ENCODE measurements around the gene CHST3. TPM values are rescaled to one million over a fixed set of nuclear protein-coding genes. Genes with fewer than 3 reads are reported as not detected.

CHST3 gene
- total RNA-seq, 1 donor from 2014 or later: 0.83 TPM

DNA sequence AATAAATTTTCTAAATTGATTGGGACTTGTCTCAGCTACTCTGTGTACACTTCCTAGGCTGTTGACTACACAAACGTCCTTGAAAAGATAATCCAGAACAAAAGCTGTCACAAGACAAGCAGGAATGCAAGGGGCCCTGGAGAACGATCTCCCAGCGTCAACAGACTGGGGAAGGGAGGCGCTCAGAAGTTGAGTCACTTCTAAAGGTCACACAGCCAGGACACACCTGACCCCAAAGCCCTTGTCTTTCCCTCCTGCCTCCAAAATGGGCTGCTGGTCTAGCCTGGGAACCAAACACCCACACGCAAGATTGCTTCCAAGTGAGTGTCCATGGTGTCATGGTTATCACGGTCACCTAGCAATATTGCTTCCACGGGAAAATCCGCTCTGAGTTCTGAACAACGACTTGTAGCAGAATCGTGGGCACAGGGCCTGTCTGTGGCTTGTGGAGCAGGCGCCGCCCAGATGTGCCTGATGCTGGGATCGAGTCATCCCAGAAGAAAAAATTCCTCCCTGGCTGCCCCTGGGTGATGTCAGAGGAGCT lies 74.3 kb downstream of the CHST3 start:
- Mint-ChIP-seq H3K9me3 (ENCODE audit: unreplicated experiment) (no peaks in the 10 kb centered on the region), H3K27ac (ENCODE audit: unreplicated experiment) (no peak overlapping the region), H3K4me3 (ENCODE audit: unreplicated experiment) (no peak overlapping the region), H3K36me3 (ENCODE audit: unreplicated experiment) (no peaks in the 10 kb centered on the region), H3K4me1 (ENCODE audit: low read depth, unreplicated experiment) (peaks cover 2% of the 10 kb centered on the region), H3K27me3 (ENCODE audit: unreplicated experiment) (peaks cover 5% of the 10 kb centered on the region)
- TF ChIP-seq, protein P1, sequence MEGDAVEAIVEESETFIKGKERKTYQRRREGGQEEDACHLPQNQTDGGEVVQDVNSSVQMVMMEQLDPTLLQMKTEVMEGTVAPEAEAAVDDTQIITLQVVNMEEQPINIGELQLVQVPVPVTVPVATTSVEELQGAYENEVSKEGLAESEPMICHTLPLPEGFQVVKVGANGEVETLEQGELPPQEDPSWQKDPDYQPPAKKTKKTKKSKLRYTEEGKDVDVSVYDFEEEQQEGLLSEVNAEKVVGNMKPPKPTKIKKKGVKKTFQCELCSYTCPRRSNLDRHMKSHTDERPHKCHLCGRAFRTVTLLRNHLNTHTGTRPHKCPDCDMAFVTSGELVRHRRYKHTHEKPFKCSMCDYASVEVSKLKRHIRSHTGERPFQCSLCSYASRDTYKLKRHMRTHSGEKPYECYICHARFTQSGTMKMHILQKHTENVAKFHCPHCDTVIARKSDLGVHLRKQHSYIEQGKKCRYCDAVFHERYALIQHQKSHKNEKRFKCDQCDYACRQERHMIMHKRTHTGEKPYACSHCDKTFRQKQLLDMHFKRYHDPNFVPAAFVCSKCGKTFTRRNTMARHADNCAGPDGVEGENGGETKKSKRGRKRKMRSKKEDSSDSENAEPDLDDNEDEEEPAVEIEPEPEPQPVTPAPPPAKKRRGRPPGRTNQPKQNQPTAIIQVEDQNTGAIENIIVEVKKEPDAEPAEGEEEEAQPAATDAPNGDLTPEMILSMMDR (IDR thresholded peaks at IDR 0.05; ENCODE audit: partially characterized antibody, unreplicated experiment): no peak
- DNase-seq: no peak

DNA sequence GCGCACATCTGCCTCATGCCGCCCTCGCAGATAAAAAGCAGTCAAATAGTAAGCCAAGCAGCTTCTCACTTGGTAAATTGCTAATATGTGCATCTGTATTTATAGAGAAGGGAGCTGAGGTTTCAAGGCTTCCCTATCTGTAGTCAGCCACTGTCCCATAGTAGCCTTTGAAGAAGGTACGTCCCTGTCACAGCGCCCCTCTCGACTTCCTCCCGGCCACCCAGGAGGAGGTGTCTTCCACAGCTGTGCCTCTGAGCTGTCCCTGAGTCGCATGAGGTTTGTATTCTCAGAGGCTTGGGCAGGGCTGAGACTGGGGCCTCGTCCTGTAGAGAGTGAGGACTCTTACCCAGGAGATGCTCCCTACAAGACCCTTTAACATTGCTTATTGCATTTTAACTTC lies 75.2 kb downstream of the CHST3 start:
- TF ChIP-seq, protein P1 (IDR thresholded peaks at IDR 0.05; ENCODE audit: partially characterized antibody, unreplicated experiment): no peak
- H3K27me3 Mint-ChIP-seq (ENCODE audit: unreplicated experiment): peaks cover 5% of the 10 kb centered on the region
- no peaks in the 10 kb centered on the region for H3K36me3 Mint-ChIP-seq (ENCODE audit: unreplicated experiment)
- no peak for DNase-seq
- H3K4me3 Mint-ChIP-seq (ENCODE audit: unreplicated experiment): no peak overlapping the region
- H3K27ac Mint-ChIP-seq (ENCODE audit: unreplicated experiment): no peak overlapping the region
- peaks cover under 1% of the 10 kb centered on the region for H3K4me1 Mint-ChIP-seq (ENCODE audit: low read depth, unreplicated experiment)
- no peaks in the 10 kb centered on the region for H3K9me3 Mint-ChIP-seq (ENCODE audit: unreplicated experiment)

DNA sequence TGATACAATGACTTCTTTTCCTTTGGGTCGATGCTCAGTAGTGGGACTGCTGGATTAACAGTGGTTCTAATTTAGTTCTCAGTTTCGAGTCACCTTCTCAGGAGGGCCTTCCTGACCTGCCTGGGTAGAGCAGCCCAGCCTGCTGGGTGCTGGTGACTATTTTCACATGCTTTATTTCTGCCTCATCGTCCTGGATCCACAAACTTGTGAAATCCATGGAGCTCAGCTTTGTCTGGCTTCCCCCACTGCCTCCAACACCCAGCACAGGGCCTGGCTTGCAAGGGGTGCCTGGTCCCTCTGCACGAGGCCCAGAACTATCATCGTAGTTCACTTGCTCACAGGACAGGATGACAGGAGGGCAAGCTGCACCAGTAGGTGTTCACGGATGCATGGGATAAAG lies 77.3 kb downstream of the CHST3 start:
- TF ChIP-seq, protein P1 (IDR thresholded peaks at IDR 0.05; ENCODE audit: partially characterized antibody, unreplicated experiment): no peak
- Mint-ChIP-seq H3K36me3 (ENCODE audit: unreplicated experiment) (no peaks in the 10 kb centered on the region), H3K27ac (ENCODE audit: unreplicated experiment) (no peak overlapping the region), H3K4me3 (ENCODE audit: unreplicated experiment) (no peak overlapping the region), H3K9me3 (ENCODE audit: unreplicated experiment) (no peaks in the 10 kb centered on the region), H3K27me3 (ENCODE audit: unreplicated experiment) (peaks cover 4% of the 10 kb centered on the region), H3K4me1 (ENCODE audit: low read depth, unreplicated experiment) (no peaks in the 10 kb centered on the region)
- DNase-seq: no peak

DNA sequence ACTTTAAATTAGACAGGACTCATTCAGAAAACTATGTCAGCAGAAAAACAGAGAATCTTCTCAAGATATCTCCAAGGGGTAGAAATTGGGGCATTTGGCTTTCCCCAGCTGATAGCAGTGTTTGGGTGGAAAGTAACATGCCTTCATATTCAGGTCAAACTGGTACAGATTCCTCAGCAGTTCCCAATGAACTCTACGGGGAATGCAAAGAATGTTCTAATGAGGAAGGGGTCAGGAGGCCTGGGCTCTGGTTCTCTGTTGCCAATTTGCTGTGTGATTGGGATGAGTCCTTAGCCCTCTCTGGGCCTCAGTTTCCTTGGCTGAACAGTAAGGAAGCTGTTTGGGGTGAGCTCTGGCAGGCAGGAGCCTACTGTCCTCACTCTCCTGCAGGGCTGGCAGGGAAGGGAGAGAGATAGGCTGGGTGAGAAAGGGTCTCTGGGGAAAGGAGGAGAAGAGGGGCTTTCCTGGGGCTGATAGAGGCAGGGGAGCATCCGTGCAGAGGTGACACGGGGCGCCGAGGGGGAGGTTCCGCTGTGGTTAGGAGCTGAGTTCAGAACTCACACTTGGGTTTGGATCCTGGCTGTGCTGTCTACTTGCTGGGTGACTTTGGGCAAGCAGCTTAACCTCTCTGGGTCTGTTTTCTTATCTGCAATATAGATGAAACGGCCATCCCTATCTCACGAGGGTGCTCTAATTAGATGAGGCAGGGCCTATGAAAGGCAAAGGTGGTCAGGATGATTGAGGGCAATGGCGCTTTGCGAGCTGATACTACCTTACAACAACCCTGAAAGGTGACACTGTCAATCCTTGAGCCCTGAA lies 79.0 kb downstream of the CHST3 start:
- no peaks in the 10 kb centered on the region for H3K9me3 Mint-ChIP-seq (ENCODE audit: unreplicated experiment)
- peaks cover under 1% of the 10 kb centered on the region for H3K4me1 Mint-ChIP-seq (ENCODE audit: low read depth, unreplicated experiment)
- TF ChIP-seq, protein P1 (IDR thresholded peaks at IDR 0.05; ENCODE audit: partially characterized antibody, unreplicated experiment): no peak
- H3K27ac Mint-ChIP-seq (ENCODE audit: unreplicated experiment): no peak overlapping the region
- no peaks in the 10 kb centered on the region for H3K36me3 Mint-ChIP-seq (ENCODE audit: unreplicated experiment)
- peaks cover 3% of the 10 kb centered on the region for H3K27me3 Mint-ChIP-seq (ENCODE audit: unreplicated experiment)
- no peak overlapping the region for H3K4me3 Mint-ChIP-seq (ENCODE audit: unreplicated experiment)
- no peak for DNase-seq

DNA sequence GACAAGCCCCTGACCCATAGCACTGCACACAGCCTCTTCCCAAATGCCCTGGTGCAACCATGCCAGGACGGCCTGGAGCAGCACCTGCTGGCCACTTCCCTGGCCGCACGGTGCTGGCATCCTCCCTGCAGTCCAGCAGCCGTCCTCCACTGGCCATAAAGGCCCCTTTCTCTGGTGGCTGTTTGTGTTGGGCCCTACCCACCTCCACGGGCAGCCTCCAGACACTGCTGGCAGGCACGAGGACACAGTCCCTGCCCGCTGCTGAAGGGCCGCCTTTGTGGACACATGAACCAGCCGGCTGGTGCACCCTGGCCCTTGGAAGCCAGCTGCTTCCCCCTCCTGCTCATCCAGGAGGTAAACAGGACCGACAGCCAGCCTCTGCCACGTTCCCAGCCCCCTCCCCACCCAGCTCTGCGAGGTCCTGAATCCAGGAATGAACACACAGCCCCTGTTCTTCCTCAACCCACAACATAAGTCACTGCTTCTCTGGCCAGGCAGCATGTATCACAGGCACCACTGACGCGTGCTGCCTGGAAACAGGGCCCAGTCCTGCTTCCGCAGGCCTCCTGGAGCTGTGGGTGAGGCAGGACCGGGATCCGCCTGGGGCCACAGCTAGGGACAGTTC lies 80.3 kb downstream of the CHST3 start:
- Mint-ChIP-seq H3K4me3 (ENCODE audit: unreplicated experiment) (no peak overlapping the region), H3K4me1 (ENCODE audit: low read depth, unreplicated experiment) (peaks cover 4% of the 10 kb centered on the region), H3K27me3 (ENCODE audit: unreplicated experiment) (peaks cover 4% of the 10 kb centered on the region), H3K36me3 (ENCODE audit: unreplicated experiment) (no peaks in the 10 kb centered on the region), H3K9me3 (ENCODE audit: unreplicated experiment) (peaks cover 2% of the 10 kb centered on the region), H3K27ac (ENCODE audit: unreplicated experiment) (no peak overlapping the region)
- no peak for DNase-seq
- TF ChIP-seq, protein P1 (IDR thresholded peaks at IDR 0.05; ENCODE audit: partially characterized antibody, unreplicated experiment): no peak

All from glutamatergic neuron (in vitro differentiated cells).